H9 (cell line): ENCODE measurements around the gene MYRIP. TPM values are rescaled to one million over a fixed set of nuclear protein-coding genes. Genes with fewer than 3 reads are reported as not detected.

Experiments
- DNase-seq: peaks from one replicate; pipeline ENCODE4 v3.0.0-alpha.2; 2017
- H2AFZ ChIP-seq: one replicate; pipeline ENCODE4 v1.6.1; 2013; ENCODE audit warnings: mild to moderate bottlenecking, low read length, control low read depth, moderate library complexity
- H2AK5ac ChIP-seq: 2 replicates; pipeline ENCODE4 v1.6.1; 2013; ENCODE audit warnings: low read length, control low read depth, mixed read lengths; ENCODE audit not compliant: insufficient read length
- H2BK120ac ChIP-seq: one replicate; pipeline ENCODE4 v1.6.1; 2013; ENCODE audit warnings: low read depth, mild to moderate bottlenecking, low read length, control low read depth, inconsistent platforms; ENCODE audit not compliant: poor library complexity, severe bottlenecking
- H2BK12ac ChIP-seq: 2 replicates; pipeline ENCODE4 v1.6.1; 2013; ENCODE audit warnings: low read length, control low read depth, mixed read lengths, low read depth; ENCODE audit not compliant: insufficient read length
- H2BK15ac ChIP-seq: 2 replicates; pipeline ENCODE4 v1.6.1; 2013; ENCODE audit warnings: low read depth, low read length, control low read depth
- H2BK20ac ChIP-seq: one replicate; pipeline ENCODE4 v1.6.1; 2013; ENCODE audit warnings: low read depth, mild to moderate bottlenecking, low read length, control low read depth, inconsistent platforms; ENCODE audit not compliant: poor library complexity, severe bottlenecking
- H2BK5ac ChIP-seq: 2 replicates; pipeline ENCODE4 v1.6.1; 2013; ENCODE audit warnings: low read length, control low read depth, mixed read lengths; ENCODE audit not compliant: insufficient read length
- H3K14ac ChIP-seq: 2 replicates; pipeline ENCODE4 v1.6.1; 2013; ENCODE audit warnings: low read length, control low read depth; ENCODE audit not compliant: insufficient read depth
- H3K18ac ChIP-seq: 2 replicates; pipeline ENCODE4 v1.6.1; 2013; ENCODE audit warnings: low read depth, mild to moderate bottlenecking, mixed read lengths, low read length, control low read depth; ENCODE audit not compliant: insufficient read length
- H3K23ac ChIP-seq: 2 replicates; pipeline ENCODE4 v1.6.1; 2013; ENCODE audit warnings: low read length, control low read depth, mixed read lengths, low read depth; ENCODE audit not compliant: insufficient read length
- H3K23me2 ChIP-seq: 2 replicates; pipeline ENCODE4 v1.6.1; 2013; ENCODE audit warnings: low read depth, mild to moderate bottlenecking, mixed read lengths, low read length, control low read depth; ENCODE audit not compliant: insufficient read length, poor library complexity, severe bottlenecking
- H3K27ac ChIP-seq: 2 replicates; pipeline ENCODE4 v1.5.1; 2013; ENCODE audit warnings: low read length, control low read depth, mixed read lengths, low read depth; ENCODE audit not compliant: insufficient read length
- H3K27me3 ChIP-seq: 2 replicates; pipeline ENCODE4 v1.6.1; 2013; ENCODE audit warnings: low read length, control low read depth, inconsistent platforms; ENCODE audit not compliant: insufficient read depth
- H3K4ac ChIP-seq: 2 replicates; pipeline ENCODE4 v1.6.1; 2013; ENCODE audit warnings: low read depth, mild to moderate bottlenecking, control low read depth, inconsistent platforms, low read length, moderate library complexity
- H3K4me1 ChIP-seq: 2 replicates; pipeline ENCODE4 v1.6.1; 2013; ENCODE audit warnings: low read length, control low read depth, inconsistent platforms; ENCODE audit not compliant: insufficient read depth
- H3K4me2 ChIP-seq: 2 replicates; pipeline ENCODE4 v1.6.1; 2013; ENCODE audit warnings: low read length, control low read depth, mixed read lengths; ENCODE audit not compliant: insufficient read length, insufficient read depth
- H3K56ac ChIP-seq: 2 replicates; pipeline ENCODE4 v1.6.1; 2013; ENCODE audit warnings: low read depth, mild to moderate bottlenecking, mixed read lengths, low read length, control low read depth; ENCODE audit not compliant: insufficient read length
- H3K79me1 ChIP-seq: 2 replicates; pipeline ENCODE4 v1.6.1; 2013; ENCODE audit warnings: low read depth, mild to moderate bottlenecking, moderate library complexity, low read length, control low read depth, inconsistent platforms; ENCODE audit not compliant: insufficient read depth, poor library complexity, severe bottlenecking
- H3K79me2 ChIP-seq: 2 replicates; pipeline ENCODE4 v1.6.1; 2013; ENCODE audit warnings: low read length, control low read depth, inconsistent platforms; ENCODE audit not compliant: insufficient read depth
- H3K9ac ChIP-seq: 2 replicates; pipeline ENCODE4 v1.6.1; 2013; ENCODE audit warnings: low read length, control low read depth, mixed read lengths; ENCODE audit not compliant: insufficient read length; ENCODE audit errors: extremely low read depth
- H3K9me3 ChIP-seq: one replicate; pipeline ENCODE4 v1.6.1; 2013; ENCODE audit warnings: low read depth, low read length, inconsistent platforms; ENCODE audit not compliant: control insufficient read depth
- H3T11ph ChIP-seq: one replicate; pipeline ENCODE4 v1.6.1; 2013; ENCODE audit warnings: mild to moderate bottlenecking, low read length, control low read depth, inconsistent platforms
- H4K20me1 ChIP-seq: one replicate; pipeline ENCODE4 v1.6.1; 2013; ENCODE audit not compliant: control insufficient read depth, insufficient read length, insufficient read depth
- H4K5ac ChIP-seq: 2 replicates; pipeline ENCODE4 v1.6.1; 2013; ENCODE audit warnings: low read depth, mild to moderate bottlenecking, mixed read lengths, low read length, control low read depth; ENCODE audit not compliant: insufficient read length
- H4K8ac ChIP-seq: replicated peaks from 2 replicates; pipeline ENCODE4 v1.6.1; 2013; ENCODE audit warnings: low read length, control low read depth, mixed read lengths, low read depth; ENCODE audit not compliant: insufficient read length
- H4K91ac ChIP-seq: 2 replicates; pipeline ENCODE4 v1.6.1; 2013; ENCODE audit warnings: low read depth, mild to moderate bottlenecking, moderate library complexity, mixed read lengths, low read length, control low read depth; ENCODE audit not compliant: insufficient read length
- H3K27ac Mint-ChIP-seq, 3 experiments: 2 replicates in 2 of 3; 3 replicates in 1 of 3; pipeline ENCODE4 v1.8.0; 2020 to 2021; ENCODE audit warnings: mixed read lengths in 3 of 3, mild to moderate bottlenecking in 1 of 3, moderate library complexity in 1 of 3
- H3K27me3 Mint-ChIP-seq: 2 replicates; pipeline ENCODE4 v1.8.0; 2021; ENCODE audit warnings: low read depth, mild to moderate bottlenecking, moderate library complexity, mixed read lengths
- H3K36me3 Mint-ChIP-seq, 3 experiments: 2 replicates in 2 of 3; 3 replicates in 1 of 3; pipeline ENCODE4 v1.8.0; 2020 to 2021; ENCODE audit warnings: low read depth in 3 of 3, mixed read lengths in 3 of 3; ENCODE audit not compliant: insufficient read depth in 1 of 3
- H3K4me1 Mint-ChIP-seq, 2 experiments: 2 replicates each; pipeline ENCODE4 v1.8.0; 2020; ENCODE audit warnings: mixed read lengths in 2 of 2
- H3K4me3 Mint-ChIP-seq, 2 experiments: 2 replicates in 1 of 2; 3 replicates in 1 of 2; pipeline ENCODE4 v1.8.0; 2020 to 2021; ENCODE audit warnings: mild to moderate bottlenecking in 2 of 2, mixed read lengths in 2 of 2, moderate library complexity in 1 of 2
- H3K9me3 Mint-ChIP-seq, 2 experiments: 2 replicates in 1 of 2; 3 replicates in 1 of 2; pipeline ENCODE4 v1.8.0; 2020; ENCODE audit warnings: mild to moderate bottlenecking in 2 of 2, mixed read lengths in 2 of 2, moderate library complexity in 1 of 2
- WGBS: extraction: QIAGEN DNeasy Blood & Tissue Kit; methylation state at CpG from one replicate; pipeline ENCODE4 v1.1.7; 2013; ENCODE audit warnings: missing lambda C conversion rate, low lambda C conversion rate, mixed read lengths; ENCODE audit not compliant: insufficient read length; ENCODE audit errors: extremely low coverage; 5-methylcytosine and 5-hydroxymethylcytosine counted together
- total RNA-seq: library from RNA; stranded (reverse); gene quantifications from 2 replicates; pipeline ENCODE4 v1.2.1, GENCODE V29; 2021
- TF ChIP-seq, protein P1 (sequence below): fragments of 200-600 bp; sonication (generic); conservative IDR thresholded peaks from 3 replicates; pipeline ENCODE4 v1.8.0; 2021; ENCODE audit warnings: antibody characterized with exemption, mild to moderate bottlenecking

The MYRIP gene
- total RNA-seq, 1 experiment from 2014 or later, result 1.8 TPM

DNA sequence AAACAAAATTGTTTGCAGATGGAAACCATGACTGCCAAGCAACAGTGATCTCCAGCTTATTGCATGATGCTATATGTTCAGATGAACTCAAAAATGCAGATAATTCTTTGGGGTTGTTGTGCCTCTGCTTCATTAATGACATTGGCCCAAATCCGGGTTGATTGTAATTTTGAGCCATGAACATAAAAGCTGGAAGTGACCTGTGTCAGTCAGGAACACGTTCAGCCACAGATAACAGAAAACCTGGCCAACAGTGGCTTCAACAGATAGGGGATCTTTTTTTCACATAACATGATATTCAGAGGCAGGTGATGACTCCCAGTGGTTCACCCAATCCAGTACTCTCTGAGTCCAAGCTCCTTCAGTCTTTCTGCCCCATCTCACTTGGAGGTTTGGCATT is 423.2 kb downstream of the MYRIP start:
- TF ChIP-seq, protein P1, sequence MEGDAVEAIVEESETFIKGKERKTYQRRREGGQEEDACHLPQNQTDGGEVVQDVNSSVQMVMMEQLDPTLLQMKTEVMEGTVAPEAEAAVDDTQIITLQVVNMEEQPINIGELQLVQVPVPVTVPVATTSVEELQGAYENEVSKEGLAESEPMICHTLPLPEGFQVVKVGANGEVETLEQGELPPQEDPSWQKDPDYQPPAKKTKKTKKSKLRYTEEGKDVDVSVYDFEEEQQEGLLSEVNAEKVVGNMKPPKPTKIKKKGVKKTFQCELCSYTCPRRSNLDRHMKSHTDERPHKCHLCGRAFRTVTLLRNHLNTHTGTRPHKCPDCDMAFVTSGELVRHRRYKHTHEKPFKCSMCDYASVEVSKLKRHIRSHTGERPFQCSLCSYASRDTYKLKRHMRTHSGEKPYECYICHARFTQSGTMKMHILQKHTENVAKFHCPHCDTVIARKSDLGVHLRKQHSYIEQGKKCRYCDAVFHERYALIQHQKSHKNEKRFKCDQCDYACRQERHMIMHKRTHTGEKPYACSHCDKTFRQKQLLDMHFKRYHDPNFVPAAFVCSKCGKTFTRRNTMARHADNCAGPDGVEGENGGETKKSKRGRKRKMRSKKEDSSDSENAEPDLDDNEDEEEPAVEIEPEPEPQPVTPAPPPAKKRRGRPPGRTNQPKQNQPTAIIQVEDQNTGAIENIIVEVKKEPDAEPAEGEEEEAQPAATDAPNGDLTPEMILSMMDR, result no peak
- Mint-ChIP-seq H3K36me3 (no peaks in the 10 kb centered on the region), H3K4me3 (no peak overlapping the region), H3K4me1 (no peaks in the 10 kb centered on the region), H3K27me3 (no peaks in the 10 kb centered on the region; the same call in 1 of the 2 replicates), H3K9me3 (no peaks in the 10 kb centered on the region), H3K27ac (no peak overlapping the region)
- Histone ChIP-seq H3K27me3 (no peaks in the 10 kb centered on the region), H3K27ac (no peak overlapping the region), H3K4me2 (no peak overlapping the region), H3K56ac (no peak overlapping the region), H4K8ac (no peak overlapping the region), H3K9ac (no peak overlapping the region), H3K23ac (no peak overlapping the region), H2AK5ac (no peak overlapping the region), H3T11ph (no peak overlapping the region), H3K23me2 (no peaks in the 10 kb centered on the region), H4K5ac (no peak overlapping the region), H2AFZ (no peak overlapping the region), H2BK120ac (no peak overlapping the region), H2BK20ac (no peak overlapping the region), H3K9me3 (no peaks in the 10 kb centered on the region), H4K20me1 (no peaks in the 10 kb centered on the region), H2BK5ac (no peak overlapping the region), H3K18ac (no peak overlapping the region), H3K4me1 (no peaks in the 10 kb centered on the region; the same call in 1 of the 2 replicates), H4K91ac (no peak overlapping the region), H2BK12ac (no peak overlapping the region), H3K79me1 (no peaks in the 10 kb centered on the region), H2BK15ac (no peak overlapping the region), H3K79me2 (no peaks in the 10 kb centered on the region), H3K14ac (no peak overlapping the region), H3K4ac (no peak overlapping the region)
- no CpG with 5 or more reads among the region's 2 CpGs for WGBS
- no peak for DNase-seq
